HG03045 (cell line): ENCODE measurements around the gene DYNC2I2.
"Not testable (repeated sequence)": the region's sequence is repeated elsewhere in the genome, so short reads cannot be mapped to it uniquely, and the experiment has no call there.

ENCODE experiments used
- ATAC-seq: cut with Tn5 transposase; IDR thresholded peaks from one replicate; pipeline ENCODE4 v1.9.1; 2021; ENCODE audit warnings: mild to moderate bottlenecking, moderate library complexity; ENCODE audit not compliant: unreplicated experiment

DYNC2I2 gene

GRCh38 chr9:128656416-128657343 is at the start of gene DYNC2I2:
TSS of gene DYNC2I2 (minus strand) at chr9:128656847. CDS start at chr9:128656726, 121 bp downstream.
- ATAC-seq, result peak; percentile 62

GRCh38 chr9:128706045-128706444 is 49.4 kb upstream of the DYNC2I2 start:
- ATAC-seq, result no peak

GRCh38 chr9:128705051-128705965 is 48.7 kb upstream of the DYNC2I2 start:
- ATAC-seq, result no peak

- no peak for ATAC-seq
Measured at GRCh38 chr9:128704356-128704670, 47.7 kb upstream of the DYNC2I2 start.

GRCh38 chr9:128703616-128704355 is 47.1 kb upstream of the DYNC2I2 start:
- ATAC-seq, result no peak

GRCh38 chr9:128702949-128703615 is 46.4 kb upstream of the DYNC2I2 start:
- no peak for ATAC-seq

- ATAC-seq, result peak; percentile 74
Measured at GRCh38 chr9:128702445-128702948, 45.9 kb upstream of the DYNC2I2 start, which contains the start of gene PKN3. TSS of gene PKN3 (plus strand) at chr9:128702503. CDS start at chr9:128702916, 413 bp downstream.

GRCh38 chr9:128701227-128701854 is 44.7 kb upstream of the DYNC2I2 start:
- no peak for ATAC-seq

GRCh38 chr9:128699096-128699795 is 42.6 kb upstream of the DYNC2I2 start:
- ATAC-seq, result not testable (repeated sequence)

GRCh38 chr9:128696923-128697707 is 40.5 kb upstream of the DYNC2I2 start:
- no peak for ATAC-seq

GRCh38 chr9:128694344-128694743 is 37.7 kb upstream of the DYNC2I2 start:
- no peak for ATAC-seq

- not testable (repeated sequence) for ATAC-seq
Measured at GRCh38 chr9:128693738-128694137, 37.1 kb upstream of the DYNC2I2 start.

- ATAC-seq, result no peak
Measured at GRCh38 chr9:128690684-128691034, 34.0 kb upstream of the DYNC2I2 start.

- no peak for ATAC-seq
Measured at GRCh38 chr9:128689820-128690683, 33.4 kb upstream of the DYNC2I2 start.

- peak; percentile 15 for ATAC-seq
Measured at GRCh38 chr9:128689293-128689774, 32.7 kb upstream of the DYNC2I2 start.

- peak; percentile 71 for ATAC-seq
Measured at GRCh38 chr9:128688501-128689292, 32.0 kb upstream of the DYNC2I2 start, which contains the start of gene SET. TSS of gene SET (plus strand) at chr9:128689222. CDS start at chr9:128689583, 361 bp downstream.
